ENCODE results near the gene KRTAP2-2.
"Not testable (repeated sequence)": the region's sequence is repeated elsewhere in the genome, so short reads cannot be mapped to it uniquely, and the experiment has no call there.

KRTAP2-2 gene

GRCh38 chr17:41064301-41064700, 9.3 kb upstream of the KRTAP2-2 start:
- DNase-seq (ENCODE audit: low read depth), result no peak

- no peak for DNase-seq (ENCODE audit: low read depth)
These were observed 8.4 kb upstream of the KRTAP2-2 start for GRCh38 chr17:41063449-41063848.

- no peak for DNase-seq (ENCODE audit: low read depth)
These were observed 6.9 kb upstream of the KRTAP2-2 start for GRCh38 chr17:41061964-41062363.

- DNase-seq (ENCODE audit: low read depth), result no peak
These were observed 5.1 kb upstream of the KRTAP2-2 start, which contains the start of gene KRTAP2-3 for GRCh38 chr17:41060052-41060604. Gene KRTAP2-3 (minus strand): TSS chr17:41060114. CDS start chr17:41060050, 64 bp downstream.

GRCh38 chr17:41059276-41060051, 4.4 kb upstream of the KRTAP2-2 start:
- DNase-seq (ENCODE audit: low read depth), result not testable (repeated sequence)

GRCh38 chr17:41058741-41059140, 3.7 kb upstream of the KRTAP2-2 start:
- DNase-seq (ENCODE audit: low read depth), result no peak

GRCh38 chr17:41057547-41057946, 2.5 kb upstream of the KRTAP2-2 start:
- no peak for DNase-seq (ENCODE audit: low read depth)

- not testable (repeated sequence) for DNase-seq (ENCODE audit: low read depth)
These were observed 474 bp downstream of the KRTAP2-2 start for GRCh38 chr17:41054556-41054955.

GRCh38 chr17:41054025-41054424, 1.0 kb downstream of the KRTAP2-2 start:
- no peak for DNase-seq (ENCODE audit: low read depth)

- no peak for DNase-seq (ENCODE audit: low read depth)
These were observed 2.5 kb downstream of the KRTAP2-2 start for GRCh38 chr17:41052566-41052965.

- DNase-seq (ENCODE audit: low read depth), result no peak
These were observed 5.9 kb downstream of the KRTAP2-2 start for GRCh38 chr17:41049110-41049509.

GRCh38 chr17:41048441-41048840, 6.6 kb downstream of the KRTAP2-2 start:
- DNase-seq (ENCODE audit: low read depth), result no peak

- DNase-seq (ENCODE audit: low read depth), result not testable (repeated sequence)
These were observed 8.1 kb downstream of the KRTAP2-2 start, which contains the start of gene KRTAP2-1 for GRCh38 chr17:41046735-41047465. Gene KRTAP2-1 (minus strand): TSS chr17:41047316. CDS start chr17:41047267, 49 bp downstream.

- no peak for DNase-seq (ENCODE audit: low read depth)
These were observed 12.1 kb downstream of the KRTAP2-2 start for GRCh38 chr17:41042953-41043352.

GRCh38 chr17:41040783-41041571, 14.1 kb downstream of the KRTAP2-2 start, which contains the start of gene KRTAP1-1:
Gene KRTAP1-1 (minus strand): TSS chr17:41041450. CDS start chr17:41041397, 53 bp downstream.
- not testable (repeated sequence) for DNase-seq (ENCODE audit: low read depth)

GRCh38 chr17:41037853-41038350, 17.1 kb downstream of the KRTAP2-2 start:
- no peak for DNase-seq (ENCODE audit: low read depth)

GRCh38 chr17:41034346-41034935, 20.6 kb downstream of the KRTAP2-2 start, which contains the start of gene KRTAP1-3:
Gene KRTAP1-3 (minus strand): TSS chr17:41034874. CDS start chr17:41034821, 53 bp downstream.
- DNase-seq (ENCODE audit: low read depth), result not testable (repeated sequence)

- DNase-seq (ENCODE audit: low read depth), result no peak
These were observed 25.3 kb downstream of the KRTAP2-2 start, which contains the start of gene KRTAP1-4 for GRCh38 chr17:41029633-41030245. Gene KRTAP1-4 (minus strand): TSS chr17:41030195. CDS start chr17:41030078, 117 bp downstream.

GRCh38 chr17:41026715-41027471, 28.1 kb downstream of the KRTAP2-2 start, which contains the start of gene KRTAP1-5:
Gene KRTAP1-5 (minus strand): TSS chr17:41027208. CDS start chr17:41027155, 53 bp downstream.
- no peak for DNase-seq (ENCODE audit: low read depth)

- no peak for DNase-seq (ENCODE audit: low read depth)
These were observed 30.3 kb downstream of the KRTAP2-2 start for GRCh38 chr17:41024697-41025096.

Measured in stimulated activated CD8-positive, alpha-beta memory T cell treated with anti-CD3 and anti-CD28 coated beads, Interleukin-12 subunit alpha, Interleukin-12 subunit beta, amount 100 ng/mL, for 4 hours (primary cell).